GM12873 (cell line): ENCODE results near the gene CCNB3.

ENCODE experiments used
- CTCF ChIP-seq: IDR thresholded peaks from 2 replicates; pipeline ENCODE4 v1.5.1; 2012; ENCODE audit warnings: low read depth, mild to moderate bottlenecking, moderate library complexity, low read length, control low read depth; ENCODE audit not compliant: insufficient read depth; ENCODE audit errors: missing control alignments

CCNB3 gene

GRCh38 chrX:50202539-50202938 is 2.0 kb upstream of the CCNB3 start:
- TF ChIP-seq CTCF = no peak

GRCh38 chrX:50206753-50207152 is 2.2 kb downstream of the CCNB3 start:
- no peak for TF ChIP-seq CTCF

- peak; percentile 55 for TF ChIP-seq CTCF
Observed at GRCh38 chrX:50211510-50211909, 6.9 kb downstream of the CCNB3 start.

GRCh38 chrX:50281253-50281652 is 76.7 kb downstream of the CCNB3 start:
- no peak for TF ChIP-seq CTCF

- no peak for TF ChIP-seq CTCF
Observed at GRCh38 chrX:50327235-50327634, 122.7 kb downstream of the CCNB3 start.

- peak; percentile 7 for TF ChIP-seq CTCF
Observed at GRCh38 chrX:50332668-50333067, 128.1 kb downstream of the CCNB3 start.

- TF ChIP-seq CTCF = no peak
Observed at GRCh38 chrX:50333308-50333707, 128.7 kb downstream of the CCNB3 start.

GRCh38 chrX:50343917-50344316 is 139.4 kb downstream of the CCNB3 start:
- no peak for TF ChIP-seq CTCF
